ENCODE results near the gene CRABP1. TPM values are rescaled to one million over a fixed set of nuclear protein-coding genes. Genes with fewer than 3 reads are reported as not detected.

CRABP1 gene
- total and polyA plus RNA-seq, 2 experiments from 2014 or later = not detected

- TF ChIP-seq EZH2 (IDR thresholded peaks at IDR 0.05; ENCODE audit: insufficient read depth, poor library complexity, severe bottlenecking) (no peak), EZH2phosphoT487 (IDR thresholded peaks at IDR 0.05; ENCODE audit: insufficient read depth, low read depth) (no peak)
- no peaks in the 10 kb centered on the region for H4K20me1 ChIP-seq (ENCODE audit: insufficient read depth)
- H3K9ac ChIP-seq = peak overlapping the region; percentile 54
- peak; percentile 73 for DNase-seq
- no peaks in the 10 kb centered on the region for H3K9me2 ChIP-seq (ENCODE audit: insufficient read depth)
- no peaks in the 10 kb centered on the region for H3K36me3 ChIP-seq (ENCODE audit: low read depth)
- no peaks in the 10 kb centered on the region for H3K4me1 ChIP-seq (ENCODE audit: insufficient read depth)
- no peaks in the 10 kb centered on the region for H3K79me2 ChIP-seq (ENCODE audit: insufficient read depth)
- WGBS, 2 experiments (ENCODE audit: low coverage in 1 of 2, low lambda C conversion rate in 2 of 2, missing lambda C conversion rate in 2 of 2) = 35 to 41% methylated on average over 15 of the region's 15 CpGs
- in situ Hi-C loops (cut with MboI) = no loop called here
- H3K9me3 ChIP-seq (ENCODE audit: low read depth) = no peaks in the 10 kb centered on the region
- H3F3A ChIP-seq (ENCODE audit: insufficient read depth) = 0 out of 2 replicates have a peak, but pooled peaks cover 3% of the 10 kb centered on the region
- H3K27me3 ChIP-seq (replicated peaks; ENCODE audit: insufficient read depth) = no peaks in the 10 kb centered on the region; the same call in 1 of the 2 replicates
- peak overlapping the region; percentile 23; the same call in 1 of the 2 replicates for H3K27ac ChIP-seq
- peak overlapping the region; percentile 76 for H2AFZ ChIP-seq
- no peak overlapping the region for H3K4me3 ChIP-seq
- H3K4me2 ChIP-seq (ENCODE audit: unreplicated experiment) = no peak overlapping the region
Measured at GRCh38 chr15:78322243-78322642, 17.9 kb upstream of the CRABP1 start.

- Histone ChIP-seq H2AFZ (peak overlapping the region; percentile 76), H3K4me1 (ENCODE audit: insufficient read depth) (no peaks in the 10 kb centered on the region), H3K4me2 (ENCODE audit: unreplicated experiment) (no peak overlapping the region), H3K36me3 (ENCODE audit: low read depth) (no peaks in the 10 kb centered on the region), H3K4me3 (no peak overlapping the region), H3K9me3 (ENCODE audit: low read depth) (no peaks in the 10 kb centered on the region), H4K20me1 (ENCODE audit: insufficient read depth) (no peaks in the 10 kb centered on the region), H3F3A (ENCODE audit: insufficient read depth) (0 out of 2 replicates have a peak, but pooled peaks cover 3% of the 10 kb centered on the region), H3K79me2 (ENCODE audit: insufficient read depth) (no peaks in the 10 kb centered on the region), H3K27me3 (replicated peaks; ENCODE audit: insufficient read depth) (no peaks in the 10 kb centered on the region; the same call in 1 of the 2 replicates), H3K9me2 (ENCODE audit: insufficient read depth) (no peaks in the 10 kb centered on the region), H3K9ac (peak overlapping the region; percentile 54), H3K27ac (0 out of 2 replicates have a peak overlapping the region, but pooled peaks have one; percentile 23)
- in situ Hi-C loops (cut with MboI) = no loop called here
- no peak for DNase-seq
- 78 to 81% methylated on average over 19 of the region's 19 CpGs for WGBS, 2 experiments (ENCODE audit: low coverage in 1 of 2, low lambda C conversion rate in 2 of 2, missing lambda C conversion rate in 2 of 2)
- no peak for TF ChIP-seq EZH2 (IDR thresholded peaks at IDR 0.05; ENCODE audit: insufficient read depth, poor library complexity, severe bottlenecking)
- no peak for TF ChIP-seq EZH2phosphoT487 (IDR thresholded peaks at IDR 0.05; ENCODE audit: insufficient read depth, low read depth)
Measured at GRCh38 chr15:78322724-78323521, 17.2 kb upstream of the CRABP1 start.

DNA sequence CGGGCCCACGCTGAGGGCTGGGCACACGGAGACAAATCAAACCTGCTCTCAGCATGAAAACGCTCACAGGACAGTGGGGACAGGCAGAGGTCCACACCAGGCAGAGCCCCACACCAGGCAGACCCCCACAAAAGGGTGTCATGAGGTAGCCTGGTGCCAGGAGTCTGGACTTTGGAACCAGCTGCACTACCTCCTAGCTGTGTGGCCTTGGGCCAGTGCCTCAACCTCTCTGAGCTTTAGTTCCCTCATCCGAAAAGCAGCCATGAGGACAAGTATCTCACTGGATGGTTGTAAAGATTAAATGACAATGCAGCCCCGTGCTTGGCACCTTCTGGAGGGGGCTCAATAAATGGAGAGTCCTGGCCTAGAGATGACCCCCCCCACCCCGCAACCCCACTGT is 16.5 kb upstream of the CRABP1 start:
- Histone ChIP-seq H3K27ac (no peak overlapping the region), H3K36me3 (ENCODE audit: low read depth) (no peaks in the 10 kb centered on the region), H3K9me2 (ENCODE audit: insufficient read depth) (no peaks in the 10 kb centered on the region), H3K9me3 (ENCODE audit: low read depth) (no peaks in the 10 kb centered on the region), H3F3A (ENCODE audit: insufficient read depth) (0 out of 2 replicates have a peak, but pooled peaks cover 3% of the 10 kb centered on the region), H3K9ac (no peak overlapping the region), H3K4me3 (no peak overlapping the region), H3K4me2 (ENCODE audit: unreplicated experiment) (no peak overlapping the region), H3K4me1 (ENCODE audit: insufficient read depth) (no peaks in the 10 kb centered on the region), H4K20me1 (ENCODE audit: insufficient read depth) (no peaks in the 10 kb centered on the region), H3K79me2 (ENCODE audit: insufficient read depth) (no peaks in the 10 kb centered on the region), H2AFZ (no peak overlapping the region), H3K27me3 (replicated peaks; ENCODE audit: insufficient read depth) (no peaks in the 10 kb centered on the region; the same call in 1 of the 2 replicates)
- in situ Hi-C loops (cut with MboI) = no loop called here
- WGBS, 2 experiments (ENCODE audit: low coverage in 1 of 2, low lambda C conversion rate in 2 of 2, missing lambda C conversion rate in 2 of 2) = 85 to 90% methylated on average over 7 of the region's 7 CpGs
- no peak for TF ChIP-seq EZH2 (IDR thresholded peaks at IDR 0.05; ENCODE audit: insufficient read depth, poor library complexity, severe bottlenecking)
- no peak for TF ChIP-seq EZH2phosphoT487 (IDR thresholded peaks at IDR 0.05; ENCODE audit: insufficient read depth, low read depth)
- DNase-seq = no peak

GRCh38 chr15:78324144-78324543 is 16.0 kb upstream of the CRABP1 start:
- H2AFZ ChIP-seq = no peak overlapping the region
- no peaks in the 10 kb centered on the region for H3K27me3 ChIP-seq (replicated peaks; ENCODE audit: insufficient read depth)
- WGBS, 2 experiments (ENCODE audit: low coverage in 1 of 2, low lambda C conversion rate in 2 of 2, missing lambda C conversion rate in 2 of 2) = 75 to 83% methylated on average over 5 of the region's 5 CpGs
- no peaks in the 10 kb centered on the region for H3K36me3 ChIP-seq (ENCODE audit: low read depth)
- no peaks in the 10 kb centered on the region for H3K9me3 ChIP-seq (ENCODE audit: low read depth)
- in situ Hi-C loops (cut with MboI) = no loop called here
- no peak for DNase-seq
- H3F3A ChIP-seq (ENCODE audit: insufficient read depth) = 0 out of 2 replicates have a peak, but pooled peaks cover 3% of the 10 kb centered on the region
- H3K4me2 ChIP-seq (ENCODE audit: unreplicated experiment) = no peak overlapping the region
- H3K9me2 ChIP-seq (ENCODE audit: insufficient read depth) = no peaks in the 10 kb centered on the region
- H3K27ac ChIP-seq = no peak overlapping the region
- TF ChIP-seq EZH2phosphoT487 (IDR thresholded peaks at IDR 0.05; ENCODE audit: insufficient read depth, low read depth) (no peak), EZH2 (IDR thresholded peaks at IDR 0.05; ENCODE audit: insufficient read depth, poor library complexity, severe bottlenecking) (no peak)
- no peaks in the 10 kb centered on the region for H4K20me1 ChIP-seq (ENCODE audit: insufficient read depth)
- H3K4me1 ChIP-seq (ENCODE audit: insufficient read depth) = no peaks in the 10 kb centered on the region
- no peaks in the 10 kb centered on the region for H3K79me2 ChIP-seq (ENCODE audit: insufficient read depth)
- H3K4me3 ChIP-seq = no peak overlapping the region
- H3K9ac ChIP-seq = no peak overlapping the region

Measured in GM23248 (cell line).